GM19238 (cell line): Measurements from ENCODE around the gene EXOC3L4.

Experiments
- DNase-seq: peaks from one replicate; pipeline ENCODE4 v3.0.0; 2011; ENCODE audit warnings: low spot score; ENCODE audit not compliant: insufficient read length

Gene EXOC3L4

GRCh38 chr14:103070971-103071542, 23.5 kb upstream of the EXOC3L4 start:
- no peak for DNase-seq

GRCh38 chr14:103071544-103072251, 22.8 kb upstream of the EXOC3L4 start:
- no peak for DNase-seq

DNA sequence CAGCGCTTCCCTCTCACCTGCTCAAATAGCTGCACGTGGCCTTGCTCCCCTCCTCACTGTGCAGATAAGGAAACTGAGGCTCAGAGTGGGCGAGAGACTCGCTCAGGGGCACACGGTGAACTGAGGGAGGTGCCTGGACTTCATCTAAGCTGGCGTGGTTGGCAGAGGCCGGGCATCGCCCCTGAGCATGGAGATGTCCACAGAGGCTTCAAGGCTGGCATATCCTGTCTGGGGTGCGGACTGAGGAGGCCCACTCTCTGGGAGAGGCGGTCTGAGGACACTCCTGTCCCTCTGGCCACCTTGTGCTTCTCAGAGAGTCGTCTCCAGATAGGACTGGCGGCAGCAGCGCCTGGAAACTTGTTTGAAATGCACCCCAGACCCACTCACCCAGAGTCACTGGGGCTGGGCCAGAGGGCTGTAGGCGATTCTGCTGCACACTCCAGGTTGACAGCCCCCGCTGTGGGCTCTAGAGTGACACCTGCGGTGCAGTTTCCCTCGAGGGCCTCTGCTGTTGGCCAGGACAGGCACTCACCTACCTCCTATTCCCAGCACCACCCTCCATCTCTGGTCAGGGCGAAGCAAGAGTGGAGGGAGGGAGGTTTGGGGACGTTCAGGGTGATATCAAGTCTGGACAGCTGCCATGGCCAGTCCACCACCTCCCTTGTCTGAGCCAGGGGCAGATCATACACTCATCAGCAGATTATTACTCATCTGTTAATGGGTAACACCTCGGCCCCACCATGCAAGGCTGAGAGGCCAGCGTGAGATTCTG, 21.7 kb upstream of the EXOC3L4 start:
- DNase-seq = no peak

- no peak for DNase-seq
Measured at GRCh38 chr14:103073367-103073875, 21.1 kb upstream of the EXOC3L4 start.

- DNase-seq = no peak
Measured at GRCh38 chr14:103073876-103074728, 20.4 kb upstream of the EXOC3L4 start.

DNA sequence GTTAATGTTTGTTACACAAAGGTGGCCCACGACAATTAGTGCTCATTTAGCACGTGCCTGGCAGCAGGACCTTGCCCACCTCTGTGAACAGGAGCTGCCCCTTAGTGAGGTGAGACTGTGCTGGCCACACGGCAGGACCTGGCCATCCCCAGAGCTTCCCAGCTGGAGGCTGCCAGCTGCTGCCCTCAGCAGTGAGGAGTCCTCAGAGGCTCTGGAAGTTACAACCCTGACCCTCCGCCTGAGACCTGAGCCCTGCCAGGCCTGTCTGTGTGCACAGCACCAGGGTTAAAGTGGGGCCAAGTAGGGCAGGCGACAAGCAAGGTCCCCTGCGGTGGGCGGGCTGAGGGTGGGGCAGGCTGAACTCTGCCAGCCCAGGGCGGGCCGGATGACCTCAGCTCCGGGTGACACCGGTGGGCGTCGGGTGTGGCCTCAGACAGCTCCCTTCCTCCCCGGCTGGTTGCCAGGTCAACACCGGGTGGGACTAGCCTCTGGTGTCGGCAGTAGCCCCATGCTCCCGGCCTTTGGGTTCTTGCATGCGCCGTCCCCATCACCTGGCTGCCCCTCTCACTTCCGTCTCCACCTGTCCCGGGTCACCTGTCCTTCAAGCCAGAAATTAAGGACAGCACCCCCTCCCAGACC, 19.7 kb upstream of the EXOC3L4 start:
- DNase-seq = no peak

- peak; percentile 87 for DNase-seq
Measured at GRCh38 chr14:103078420-103078749, 16.1 kb upstream of the EXOC3L4 start.

DNA sequence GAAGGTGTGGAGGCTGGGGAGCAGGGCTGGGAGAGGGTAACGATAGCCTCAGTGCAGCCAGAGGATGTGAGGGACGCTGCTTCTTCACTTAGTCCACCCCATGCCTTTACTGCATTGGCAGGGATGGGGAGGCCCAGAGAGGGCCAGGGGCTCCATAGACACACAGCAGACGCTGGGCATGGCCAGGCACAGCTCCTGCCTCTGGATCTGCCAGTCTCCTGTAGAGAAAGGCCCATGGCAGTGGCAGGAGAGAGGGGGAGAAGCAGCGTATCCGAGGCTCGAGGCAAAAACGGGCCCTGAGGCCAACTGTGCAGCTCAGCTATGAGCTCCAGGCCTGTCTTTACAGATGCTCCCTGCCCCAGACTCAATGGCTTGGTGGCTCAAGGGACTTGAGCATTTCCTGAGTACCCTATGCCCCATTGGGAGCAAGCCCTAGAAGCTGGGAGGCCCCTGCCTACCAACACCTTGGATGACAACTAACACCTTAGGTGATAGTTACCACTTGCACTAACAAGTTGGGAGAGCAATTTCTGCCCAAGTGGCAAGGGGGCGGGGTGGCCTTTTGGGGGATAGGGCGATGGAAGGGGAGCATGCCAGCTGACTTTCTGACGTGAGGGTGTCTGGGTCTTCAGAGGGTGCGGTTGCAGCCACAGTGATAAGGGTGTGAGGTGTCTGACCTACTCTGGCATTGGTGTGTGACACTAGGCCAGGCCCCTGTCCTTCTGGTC, 15.5 kb upstream of the EXOC3L4 start:
- no peak for DNase-seq

DNA sequence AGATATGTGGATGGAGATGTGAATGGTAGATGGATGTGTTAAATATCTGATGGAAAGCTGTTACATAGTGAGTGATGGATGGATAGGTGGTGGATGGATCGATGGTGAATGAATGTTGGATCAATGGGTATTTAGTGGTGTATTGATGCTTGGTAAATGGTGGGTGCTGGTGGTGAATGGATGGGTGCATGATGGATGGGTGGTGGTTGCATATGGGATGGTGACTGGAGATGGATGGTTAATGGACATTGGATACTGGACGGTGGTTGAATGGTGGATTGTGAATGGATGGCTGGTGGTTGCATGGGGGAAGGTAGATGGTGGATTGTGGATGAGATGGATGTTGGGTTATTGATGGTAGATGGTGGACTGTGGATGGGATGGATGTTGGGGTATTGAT, 12.6 kb upstream of the EXOC3L4 start:
- DNase-seq = no peak

DNA sequence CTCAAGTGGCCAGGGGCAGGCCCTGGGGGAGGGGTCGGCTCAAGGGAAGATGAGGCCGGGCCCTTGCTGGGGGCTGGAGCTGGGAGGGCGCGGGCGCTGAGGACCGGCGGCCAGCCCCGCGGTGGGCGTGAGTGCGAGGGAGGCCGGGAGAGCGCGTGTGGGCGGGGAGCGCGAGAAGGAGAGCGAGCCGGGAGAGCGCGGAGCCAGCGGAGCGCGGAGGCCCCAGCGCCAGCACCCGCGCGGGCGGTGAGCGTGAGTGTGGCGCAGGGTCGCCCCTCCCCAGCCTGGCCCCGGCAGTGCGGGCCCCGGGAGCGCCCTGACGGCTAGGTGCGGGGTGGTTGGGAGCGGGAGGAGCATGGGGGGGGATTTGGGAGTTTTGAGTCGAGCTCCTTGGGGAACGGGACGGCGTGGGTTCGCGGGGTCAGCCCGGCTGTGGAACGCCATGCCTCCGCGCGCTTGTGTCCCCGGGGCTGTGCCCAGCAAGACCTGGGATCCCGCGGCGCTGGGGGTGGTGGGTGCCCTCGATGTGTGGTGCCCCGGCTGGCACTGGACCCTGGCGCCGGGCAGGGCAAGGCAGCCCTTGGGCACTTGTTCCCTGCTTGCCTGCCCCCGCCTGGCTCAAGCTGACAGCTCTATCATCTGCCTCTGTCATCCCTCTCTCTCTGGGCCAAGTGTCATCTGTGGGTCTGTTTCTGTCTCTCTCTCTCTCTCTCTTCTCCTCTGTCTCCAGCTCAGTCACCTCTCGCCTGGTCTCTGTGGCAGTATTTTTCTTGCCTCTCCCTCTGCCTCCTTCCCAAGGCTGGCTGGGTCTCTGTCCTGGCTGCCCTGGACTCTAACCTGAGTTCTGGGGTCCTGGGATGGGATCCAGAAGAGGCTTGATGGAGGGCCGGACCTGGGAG, 10.3 kb upstream of the EXOC3L4 start, which contains the start of gene LBHD2:
LBHD2 (plus strand) TSS at position 190 of the 899 bp plus-strand sequence. CDS start 1,803 bp downstream, outside the sequence.
- DNase-seq = no peak

- no peak for DNase-seq
Measured at GRCh38 chr14:103085106-103086091, 9.1 kb upstream of the EXOC3L4 start.

DNA sequence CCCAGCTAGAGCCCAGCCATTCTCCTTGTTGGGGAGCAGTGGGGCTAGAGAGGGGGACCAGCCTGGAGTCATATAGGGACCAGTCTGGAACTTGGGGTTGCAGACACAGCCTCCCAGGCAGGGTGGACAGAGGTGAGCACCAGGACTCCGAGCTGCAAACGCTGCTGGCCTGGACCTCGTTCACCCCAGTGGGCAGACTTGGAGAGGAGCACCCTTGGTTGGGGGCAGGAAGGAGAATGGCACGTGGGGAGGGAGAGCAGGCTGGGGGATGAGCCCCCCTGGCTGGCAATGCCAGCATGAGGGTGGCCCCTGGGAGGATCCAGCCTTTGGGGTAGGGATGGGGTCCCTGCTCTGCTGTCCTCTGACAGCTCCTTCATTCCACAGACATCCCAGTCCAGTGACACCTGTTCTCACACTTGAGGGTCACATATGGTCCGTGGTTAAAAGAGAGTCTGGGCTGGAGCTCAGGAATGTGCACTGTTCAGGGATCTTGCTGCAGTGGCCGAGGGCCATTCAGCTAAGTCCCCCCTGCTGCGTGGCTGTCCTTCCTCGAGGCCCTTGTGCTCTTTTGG, 7.7 kb upstream of the EXOC3L4 start:
- no peak for DNase-seq

DNA sequence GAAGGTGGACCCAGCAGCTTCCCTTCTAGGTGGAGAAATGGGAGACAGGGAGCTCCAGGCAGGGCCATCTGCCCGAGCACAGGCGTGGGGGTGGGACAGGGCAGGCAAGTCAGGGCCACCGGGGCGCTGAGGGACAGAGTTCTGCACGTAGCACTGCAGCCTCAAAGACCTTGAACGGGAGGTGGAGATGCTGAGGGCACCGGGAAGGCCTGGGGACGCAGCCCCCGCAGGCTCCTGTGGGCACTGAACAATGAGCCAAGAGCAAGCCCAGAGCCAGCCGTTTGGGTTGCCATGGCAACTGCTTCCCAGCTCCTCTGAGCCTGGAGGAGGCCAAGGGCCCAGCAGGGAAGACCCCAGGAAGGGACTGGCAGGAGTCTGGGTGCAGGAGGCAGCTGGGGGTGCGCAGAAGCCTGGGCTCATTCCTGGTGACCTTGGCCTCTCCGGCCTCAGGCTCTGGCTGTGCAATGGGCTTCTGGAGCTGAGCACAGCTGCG, 7.1 kb upstream of the EXOC3L4 start:
- DNase-seq = no peak

GRCh38 chr14:103088921-103089320, 5.6 kb upstream of the EXOC3L4 start:
- no peak for DNase-seq

GRCh38 chr14:103089386-103090335, 4.9 kb upstream of the EXOC3L4 start:
- DNase-seq = no peak

DNA sequence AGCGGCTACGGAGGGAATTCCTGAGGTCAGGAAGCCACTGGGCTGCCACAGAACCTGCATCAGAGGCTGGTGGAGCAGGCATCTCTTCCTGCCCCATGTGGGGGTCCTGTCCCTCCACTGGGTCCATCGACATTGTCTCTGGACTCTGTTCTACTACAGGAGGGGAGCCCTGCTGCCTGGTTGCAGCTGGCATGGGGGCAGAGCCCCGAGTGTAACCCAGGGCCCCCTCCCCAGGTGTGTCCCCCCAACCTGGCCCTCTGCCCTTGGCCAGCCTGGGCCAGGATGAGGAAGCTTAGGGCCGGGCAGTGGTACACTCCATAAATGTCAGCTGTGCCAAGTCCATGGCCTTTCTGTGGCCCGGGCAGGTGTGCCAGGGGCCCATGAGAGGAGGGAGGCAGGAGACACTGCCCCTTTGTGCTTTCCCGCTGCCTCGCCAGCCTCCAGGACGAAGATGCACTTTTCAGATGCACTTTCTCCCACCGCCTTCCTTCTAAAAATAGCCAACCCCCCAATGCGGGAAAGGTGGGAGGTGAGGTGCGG, 4.0 kb upstream of the EXOC3L4 start:
- DNase-seq = no peak
